HG03039 (cell line): ENCODE measurements around the gene CEP164.
"Not testable (repeated sequence)": the region's sequence is repeated elsewhere in the genome, so short reads cannot be mapped to it uniquely, and the experiment has no call there.

Experiments used
- ATAC-seq: cut with Tn5 transposase; IDR thresholded peaks from one replicate; pipeline ENCODE4 v1.9.1; 2021; ENCODE audit warnings: mild to moderate bottlenecking, moderate library complexity; ENCODE audit not compliant: unreplicated experiment

Gene CEP164

DNA sequence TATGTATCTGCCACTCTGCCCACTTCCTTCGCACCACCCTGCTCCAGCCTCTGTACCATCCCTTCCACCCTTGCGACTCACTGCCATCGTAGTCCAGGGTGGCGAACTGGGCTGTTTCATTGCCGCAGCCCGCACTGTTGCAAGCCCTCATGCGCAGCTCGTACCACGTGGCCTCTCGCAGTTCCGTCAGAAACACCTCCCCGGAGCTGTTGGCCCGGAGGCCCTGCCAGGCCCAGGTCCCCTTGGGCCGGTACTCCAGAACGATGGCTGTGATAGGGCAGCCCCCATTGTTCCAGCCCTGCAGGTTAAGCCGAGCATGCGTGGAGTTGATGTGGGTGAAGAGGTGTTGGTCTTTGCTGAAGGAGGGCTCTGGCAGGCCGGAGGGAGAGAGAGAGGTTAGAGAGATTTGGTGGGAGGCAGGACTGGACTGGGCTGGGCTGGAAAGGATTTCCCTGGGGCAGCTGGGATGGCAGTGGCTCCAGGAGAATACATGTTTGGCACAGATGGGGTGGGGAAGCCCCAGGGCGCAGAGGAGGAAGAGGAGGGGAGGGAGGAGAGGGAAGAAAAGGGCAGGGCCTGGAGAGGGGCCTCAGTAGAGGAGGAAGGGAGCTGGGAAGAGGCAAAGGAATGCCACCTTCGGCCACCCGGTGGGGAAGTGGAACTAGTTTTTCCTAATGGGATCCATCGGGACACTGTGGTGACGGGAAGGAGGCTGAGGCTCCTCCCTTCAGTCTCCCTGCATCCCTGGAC lies 109.6 kb downstream of the CEP164 start:
- ATAC-seq: no peak

DNA sequence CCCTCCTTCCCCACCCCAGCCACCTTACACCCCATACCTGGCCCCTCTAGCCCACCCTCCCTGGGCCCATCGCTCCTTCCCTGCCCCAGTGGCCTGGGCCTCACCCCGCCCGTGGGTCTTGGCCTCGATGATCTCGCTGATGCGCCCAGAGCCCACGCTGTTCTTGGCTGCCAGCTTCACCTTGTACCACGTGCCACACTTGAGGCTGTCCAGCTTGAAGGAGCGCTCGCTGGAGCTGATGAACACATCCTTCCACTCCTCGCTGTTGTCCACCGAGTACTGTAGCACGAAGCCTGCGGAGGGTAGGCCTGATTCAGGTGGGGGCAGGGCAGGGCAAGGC lies 110.1 kb downstream of the CEP164 start:
- no peak for ATAC-seq

DNA sequence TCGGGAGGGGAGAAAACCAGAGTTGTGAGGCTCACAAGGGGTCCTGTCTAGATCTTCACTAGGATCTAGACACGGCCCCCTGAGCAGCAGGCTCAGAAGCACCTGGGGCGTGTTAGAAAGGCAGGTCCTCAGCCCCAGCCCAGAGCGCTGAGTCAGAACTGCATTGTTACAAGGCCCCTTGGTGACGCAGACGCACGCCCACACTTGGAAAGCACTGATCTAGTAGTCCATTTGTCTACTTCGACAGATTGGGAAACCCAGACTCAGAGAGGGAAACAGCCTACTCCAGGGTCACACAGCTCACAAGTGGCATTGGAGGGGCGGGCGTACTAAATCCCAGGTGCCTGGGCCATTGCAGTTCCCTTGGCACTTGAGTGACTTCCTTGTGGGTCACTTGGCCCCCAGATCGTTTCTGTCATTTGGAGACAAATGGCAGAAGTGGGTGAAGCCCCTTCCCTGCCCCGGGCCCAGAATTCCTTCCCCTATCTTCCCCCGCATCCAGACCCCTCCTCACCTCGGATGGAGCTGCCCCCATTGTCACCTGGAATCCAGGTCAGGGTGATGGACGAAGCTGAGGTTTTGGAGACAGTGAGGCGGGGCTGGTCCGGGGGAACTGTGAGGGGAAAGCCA lies 110.8 kb downstream of the CEP164 start:
- no peak for ATAC-seq

DNA sequence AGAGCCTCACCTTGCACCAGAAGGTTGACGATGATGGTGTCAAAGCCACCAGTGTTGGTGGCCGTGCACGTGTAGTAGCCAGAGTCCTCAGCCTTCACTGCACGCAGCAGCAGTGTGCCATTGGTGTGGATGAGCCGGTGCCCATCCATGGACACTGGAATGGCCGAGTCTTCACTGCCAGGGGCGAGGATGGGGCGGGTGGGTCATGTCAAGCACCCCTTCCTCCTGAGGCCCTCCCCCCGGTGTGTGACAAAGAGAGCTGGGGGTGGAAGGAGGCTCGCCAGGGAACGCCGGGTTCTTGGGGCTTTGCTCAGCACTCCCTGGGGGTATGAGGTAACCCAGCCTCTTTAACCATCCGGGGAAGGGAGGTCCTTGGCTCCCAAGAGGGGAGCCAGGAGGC lies 111.6 kb downstream of the CEP164 start:
- no peak for ATAC-seq

DNA sequence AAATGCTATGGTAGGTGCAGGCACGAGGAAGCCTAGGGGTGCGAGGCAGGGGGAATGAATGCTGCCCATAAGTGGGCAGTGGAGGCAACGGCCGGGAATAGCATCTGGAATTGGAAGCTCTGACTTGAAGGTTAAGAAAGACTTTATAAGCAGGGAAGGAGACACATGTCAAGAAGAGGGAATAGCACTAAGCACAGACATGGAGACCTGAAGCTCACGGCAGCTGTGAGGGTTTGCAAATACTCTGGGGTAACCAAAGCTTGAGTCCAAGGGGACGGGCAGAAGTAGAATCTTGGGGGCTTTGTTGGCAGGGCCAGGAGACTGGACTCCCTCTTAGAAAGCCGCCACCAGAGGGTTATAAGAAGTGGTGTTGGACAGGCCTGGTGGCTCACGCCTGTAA lies 112.6 kb downstream of the CEP164 start:
- no peak for ATAC-seq

DNA sequence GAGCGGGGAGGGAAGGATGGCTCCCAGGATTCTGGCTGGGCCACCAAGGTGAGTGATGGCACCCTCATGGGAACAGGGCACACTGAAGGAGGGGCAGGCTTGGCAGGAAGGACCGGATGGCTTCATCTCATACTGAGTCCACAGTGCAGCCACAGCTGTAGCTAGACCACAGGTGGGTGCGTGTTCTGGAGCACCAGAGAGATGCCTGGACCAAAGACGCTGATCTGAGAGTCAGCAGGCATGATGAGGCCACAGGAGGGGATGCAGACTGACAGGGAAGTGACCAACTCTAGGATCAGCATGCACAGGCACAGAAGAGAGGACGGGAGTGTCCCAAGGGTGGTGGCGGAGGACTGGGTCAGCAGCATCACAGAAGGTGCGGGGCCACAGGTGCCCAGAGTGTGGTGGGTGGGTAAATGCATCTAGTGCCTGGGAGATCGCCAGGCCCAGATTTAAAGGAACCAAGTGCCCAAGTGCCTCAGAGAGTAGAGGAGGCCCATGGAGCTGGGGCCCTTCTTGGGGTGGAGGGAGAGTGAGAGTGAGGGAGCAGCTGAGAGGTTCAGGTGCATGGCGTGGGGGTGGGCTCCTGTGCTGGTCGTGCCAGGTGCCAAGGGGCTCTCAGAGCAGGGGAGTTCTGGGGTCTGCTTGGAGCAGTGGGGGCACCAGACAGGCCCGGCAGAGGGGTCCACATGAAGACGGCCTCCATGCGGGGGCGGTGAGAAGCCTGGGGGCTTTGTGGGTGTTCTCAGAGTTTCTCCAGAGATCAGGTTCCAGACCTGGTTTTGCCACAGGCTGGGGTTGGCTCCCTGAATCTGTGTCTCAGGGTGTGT lies 113.7 kb downstream of the CEP164 start:
- ATAC-seq: no peak

DNA sequence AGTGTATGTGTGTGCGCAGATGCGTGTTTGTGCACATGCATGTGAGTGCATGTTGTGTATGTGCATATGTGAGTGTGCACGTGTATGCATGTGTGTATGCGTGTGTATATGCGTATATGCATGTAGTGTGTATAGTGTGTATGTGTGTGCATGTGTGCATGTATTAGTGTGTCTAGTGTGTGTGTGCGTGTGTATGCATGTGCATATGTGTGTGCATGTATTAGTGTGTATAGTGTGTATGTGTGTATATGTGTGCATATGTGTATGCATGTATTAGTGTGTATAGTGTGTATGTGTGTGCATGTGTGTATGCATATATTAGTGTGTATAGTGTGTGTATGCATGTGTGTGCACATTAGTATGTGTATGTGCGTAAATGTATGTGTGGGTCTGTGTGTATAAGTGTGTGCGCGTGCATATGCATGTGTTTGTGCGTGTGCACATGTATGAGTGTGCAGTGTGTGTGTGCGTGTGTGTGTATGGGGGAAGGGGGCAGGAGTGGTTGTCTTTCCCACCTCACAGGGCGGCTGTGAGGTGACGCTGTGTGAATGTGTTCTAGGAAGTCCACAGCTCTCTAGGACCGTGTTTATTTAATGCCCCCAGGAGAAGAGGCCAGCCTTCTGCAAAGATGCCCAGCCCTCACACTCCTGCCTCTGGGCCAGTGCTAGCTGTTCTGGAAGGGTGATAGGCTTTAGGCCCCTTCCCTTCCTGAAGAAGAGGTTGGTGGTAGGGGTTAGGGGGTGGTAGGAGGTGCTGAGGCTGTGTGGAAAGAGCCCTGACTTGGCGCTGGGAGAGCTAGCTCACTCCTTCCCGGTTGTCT lies 114.6 kb downstream of the CEP164 start:
- no peak for ATAC-seq

DNA sequence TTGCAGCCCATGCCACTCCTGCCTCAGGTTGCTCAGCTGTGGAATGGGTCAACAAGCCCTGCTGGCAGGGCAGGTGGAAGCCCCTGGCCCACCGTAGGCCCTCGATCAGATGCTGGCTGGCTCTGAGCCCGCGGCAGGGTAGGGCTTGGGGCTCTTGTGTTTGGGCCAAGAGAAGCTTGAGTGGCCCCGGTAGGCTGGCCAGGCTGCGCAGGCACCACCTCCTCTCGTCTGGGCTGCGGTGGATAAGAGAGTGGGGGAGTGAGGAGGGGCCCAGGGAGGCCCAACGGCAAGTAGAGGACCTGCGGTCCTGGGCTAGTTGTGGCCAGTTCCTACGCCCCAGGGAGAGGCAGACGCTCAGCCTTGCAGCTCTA lies 115.2 kb downstream of the CEP164 start:
- ATAC-seq: no peak

DNA sequence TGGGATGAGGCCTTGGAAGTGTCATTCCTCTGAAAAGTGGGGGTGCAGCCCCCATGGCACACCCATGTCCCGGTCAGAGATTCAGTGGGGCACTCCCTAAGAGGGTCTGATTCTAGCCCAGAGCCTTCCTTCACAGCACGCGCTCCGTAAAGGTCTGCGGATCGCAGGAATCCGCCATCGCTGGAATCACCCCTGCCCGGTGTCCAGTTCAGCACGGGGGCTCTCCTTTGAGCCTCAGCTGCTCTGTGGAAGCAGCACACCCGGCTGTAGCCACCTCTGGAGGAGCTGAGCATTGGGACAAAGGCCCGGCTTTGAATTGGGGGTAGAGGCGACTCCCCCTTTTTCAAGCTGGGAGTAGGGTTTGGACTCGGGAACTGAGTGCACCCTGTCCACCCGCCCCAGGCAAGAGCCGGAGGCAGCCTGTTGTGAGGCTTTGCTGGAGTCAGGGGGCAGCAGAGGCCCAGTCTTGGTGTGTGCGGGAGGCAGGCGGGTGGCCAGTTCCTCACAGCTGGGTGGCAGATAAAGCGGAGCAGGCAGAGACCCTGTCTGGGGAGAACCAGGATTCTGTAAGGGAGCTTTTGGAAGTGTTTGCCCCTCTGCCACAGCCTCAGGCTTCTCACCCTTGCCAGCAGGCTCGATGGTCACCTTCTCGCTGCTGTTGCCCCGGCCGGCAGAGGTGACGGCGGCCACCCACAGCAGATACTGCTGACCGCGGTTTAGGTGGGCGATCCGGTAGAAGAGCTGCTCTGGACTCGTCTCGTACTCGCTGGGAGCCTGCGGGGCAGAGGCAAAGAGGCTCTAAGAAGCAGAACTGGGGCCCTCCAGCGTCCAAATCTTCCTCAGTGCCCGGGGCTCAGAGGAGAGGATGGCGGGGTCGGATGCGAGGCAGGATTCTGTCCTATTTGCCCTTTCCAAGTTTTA lies 115.9 kb downstream of the CEP164 start:
- no peak for ATAC-seq

DNA sequence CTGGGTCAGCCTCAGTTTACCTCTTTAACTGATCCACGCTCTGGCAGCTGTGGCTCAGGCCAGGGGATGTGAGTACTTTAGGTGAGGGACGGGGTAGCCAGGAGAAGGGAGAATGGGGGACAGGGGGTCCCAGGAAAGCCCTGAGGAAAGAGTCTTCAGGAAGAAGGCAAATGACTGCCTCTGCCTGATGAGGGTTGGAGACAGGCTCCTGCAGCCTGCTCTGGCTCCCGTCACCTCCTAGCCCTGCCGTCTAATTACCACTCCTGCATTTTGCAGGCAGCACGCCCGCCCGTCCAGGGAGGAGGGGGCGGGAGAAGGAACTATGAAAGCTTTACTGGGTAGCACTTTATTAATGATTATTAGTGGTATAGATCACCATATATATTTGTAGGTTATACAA lies 116.6 kb downstream of the CEP164 start:
- no peak for ATAC-seq

DNA sequence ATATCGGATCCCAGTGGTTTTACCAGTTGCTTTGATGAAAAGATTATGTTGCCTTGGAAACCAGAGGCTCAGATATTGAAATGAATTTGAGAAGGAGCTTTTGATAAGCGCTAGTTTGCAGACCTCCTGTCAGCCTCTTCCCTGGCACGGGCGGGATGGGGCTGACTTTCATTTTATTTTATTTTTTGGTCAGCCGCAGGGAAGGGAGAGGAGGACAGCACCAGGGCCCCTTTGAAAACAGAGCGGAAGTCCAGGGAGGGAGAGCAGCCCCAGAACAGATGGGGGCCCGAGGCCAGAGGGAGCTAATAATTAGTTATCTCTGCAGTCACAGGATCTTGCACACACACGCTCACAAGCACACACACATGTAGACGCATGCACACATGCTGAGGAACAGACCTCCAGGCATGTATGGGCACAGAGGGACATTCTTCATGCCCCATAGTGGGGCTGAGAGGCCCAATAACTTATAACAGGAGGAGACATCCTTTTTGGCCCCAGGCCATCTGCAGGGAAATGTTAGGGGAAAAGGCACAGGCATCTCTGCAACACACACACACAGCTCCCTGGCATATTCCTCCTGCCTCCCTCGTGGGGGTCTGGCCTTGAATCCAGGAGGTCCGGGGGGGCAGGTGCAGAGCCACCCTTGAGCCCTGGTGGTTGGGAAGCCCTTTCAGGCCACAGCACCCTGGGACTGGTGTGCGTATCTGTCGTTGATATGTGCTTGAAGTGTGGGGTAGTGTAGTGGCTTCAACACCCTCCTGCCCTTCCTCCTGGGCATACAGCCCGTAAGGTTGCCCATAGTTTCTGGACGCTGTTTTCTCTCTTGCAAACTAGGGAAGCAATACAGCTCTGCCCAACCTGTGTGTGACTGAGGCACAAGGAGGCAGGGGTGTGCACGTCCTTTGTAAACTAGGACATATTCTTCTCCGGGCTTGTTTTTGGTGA lies 117.3 kb downstream of the CEP164 start:
- ATAC-seq: no peak

DNA sequence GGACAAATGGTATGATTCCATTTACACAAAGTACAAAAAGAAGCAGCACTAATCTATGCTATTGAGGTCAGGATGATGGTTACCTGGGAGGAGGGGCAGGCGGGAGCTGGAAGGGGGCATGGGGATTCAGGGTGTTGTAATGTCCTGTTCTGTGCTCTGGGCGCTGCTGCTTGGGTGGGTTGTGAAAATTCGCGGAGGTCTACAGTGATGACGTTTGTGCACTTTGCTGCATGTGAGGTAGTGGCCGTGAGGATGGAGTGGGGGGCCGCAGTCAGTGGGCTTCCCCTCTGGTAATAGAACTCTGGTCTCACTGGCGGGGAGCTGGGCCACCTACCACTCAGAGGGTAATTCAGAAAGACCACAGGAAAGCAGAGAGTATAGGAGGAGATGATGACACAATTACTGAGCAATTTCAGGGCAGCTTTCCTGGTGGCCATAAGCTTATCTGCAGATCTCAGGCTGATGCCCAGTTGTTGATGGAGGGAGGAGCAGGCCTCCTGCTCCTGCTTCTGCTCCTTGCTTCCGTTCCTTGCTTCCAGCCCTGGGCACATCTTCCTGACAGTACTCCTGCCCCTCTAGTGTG lies 121.5 kb downstream of the CEP164 start:
- no peak for ATAC-seq

DNA sequence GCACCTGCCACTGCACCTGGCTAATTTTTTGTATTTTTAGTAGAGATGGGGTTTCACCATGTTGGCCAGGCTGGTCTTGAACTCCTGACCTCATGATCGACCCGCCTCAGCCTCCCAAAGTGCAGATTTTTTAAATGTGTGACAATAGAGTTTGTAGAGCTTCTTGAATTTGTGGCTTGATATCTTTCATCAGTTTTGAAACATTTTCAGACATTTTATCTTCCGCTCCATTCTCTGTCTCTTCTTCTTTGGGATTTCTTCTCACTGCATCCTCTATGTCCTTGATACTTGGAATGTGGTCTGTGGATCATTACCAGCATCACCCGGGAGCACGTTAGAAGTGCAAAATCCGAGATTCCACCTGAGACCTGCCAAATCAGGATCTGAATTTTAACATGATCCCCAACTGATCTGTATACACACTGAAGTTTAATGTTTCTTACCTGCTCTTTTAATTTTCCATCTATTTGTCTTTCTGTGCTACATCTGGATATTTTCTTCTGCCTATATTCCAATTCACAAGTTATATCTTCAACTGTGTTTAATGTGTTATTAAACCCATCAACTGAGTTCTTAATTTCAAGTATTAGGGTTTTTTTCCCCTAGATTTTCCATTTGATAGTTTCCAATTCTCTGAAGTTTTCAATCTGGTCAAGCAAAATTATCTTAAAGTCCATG lies 126.4 kb downstream of the CEP164 start:
- no peak for ATAC-seq

DNA sequence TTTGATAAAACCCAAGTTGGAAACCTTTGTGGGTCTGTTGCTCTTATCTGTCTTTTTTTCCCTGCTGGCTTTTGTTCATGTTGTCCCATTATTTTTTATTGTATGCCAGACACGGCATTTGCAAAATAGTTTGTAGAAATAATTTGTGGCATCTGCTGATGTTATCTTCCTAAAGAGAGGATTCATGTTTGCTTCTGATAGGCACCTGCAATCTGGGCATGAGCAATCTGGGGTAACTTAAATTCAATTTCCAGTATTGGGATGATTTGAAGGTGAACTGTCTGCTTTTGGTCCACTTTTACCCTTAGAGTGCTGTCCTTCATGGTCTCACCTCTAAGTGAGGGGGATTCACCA lies 126.9 kb downstream of the CEP164 start:
- ATAC-seq: no peak

DNA sequence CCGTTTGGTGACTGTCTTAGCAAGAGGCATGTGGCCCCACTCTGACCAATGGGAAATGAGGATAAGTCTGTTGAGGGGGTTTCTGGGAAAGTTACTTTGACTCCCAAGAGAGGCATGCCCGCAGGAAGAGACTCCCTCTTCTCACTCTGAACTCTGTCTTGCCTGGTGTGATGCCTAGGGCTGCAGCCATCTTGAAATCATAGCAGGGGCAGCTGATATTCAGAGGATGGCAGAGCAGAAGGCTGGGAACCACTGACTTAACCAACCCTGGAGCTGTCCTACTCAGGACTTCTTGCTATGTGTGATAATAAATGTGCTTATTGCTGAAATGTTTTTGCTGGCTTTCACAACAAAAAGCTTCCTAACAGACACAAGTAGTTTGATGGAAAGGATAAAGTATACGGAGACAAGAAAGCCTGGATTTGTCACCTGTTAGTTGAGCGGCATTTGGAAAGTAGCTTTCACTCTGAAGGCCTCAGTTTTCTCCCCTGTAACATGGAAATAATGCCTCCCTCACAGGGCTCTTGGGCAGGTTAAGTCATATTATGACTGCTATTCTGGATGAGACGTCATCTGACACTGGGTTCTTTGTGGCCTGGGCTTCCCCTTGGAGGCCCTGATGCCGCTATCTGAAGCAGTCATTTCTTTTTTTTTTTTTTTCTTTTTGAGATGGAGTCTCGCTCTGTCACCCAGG lies 128.5 kb downstream of the CEP164 start:
- peak; percentile 48 for ATAC-seq

DNA sequence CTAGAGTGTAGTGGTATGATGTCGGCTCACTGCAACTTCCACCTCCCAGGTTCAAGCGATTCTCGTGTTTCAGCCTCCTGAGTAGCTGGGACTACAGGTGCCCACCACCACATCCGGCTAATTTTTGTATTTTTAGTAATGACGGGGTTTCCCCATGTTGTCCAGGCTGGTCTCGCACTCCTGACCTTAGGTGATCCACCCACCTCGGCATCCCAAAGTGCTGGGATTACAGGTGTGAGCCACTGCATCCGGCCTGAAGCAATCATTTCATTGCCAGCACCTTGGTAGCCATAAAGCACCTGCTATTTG lies 129.0 kb downstream of the CEP164 start:
- ATAC-seq: not testable (repeated sequence)

DNA sequence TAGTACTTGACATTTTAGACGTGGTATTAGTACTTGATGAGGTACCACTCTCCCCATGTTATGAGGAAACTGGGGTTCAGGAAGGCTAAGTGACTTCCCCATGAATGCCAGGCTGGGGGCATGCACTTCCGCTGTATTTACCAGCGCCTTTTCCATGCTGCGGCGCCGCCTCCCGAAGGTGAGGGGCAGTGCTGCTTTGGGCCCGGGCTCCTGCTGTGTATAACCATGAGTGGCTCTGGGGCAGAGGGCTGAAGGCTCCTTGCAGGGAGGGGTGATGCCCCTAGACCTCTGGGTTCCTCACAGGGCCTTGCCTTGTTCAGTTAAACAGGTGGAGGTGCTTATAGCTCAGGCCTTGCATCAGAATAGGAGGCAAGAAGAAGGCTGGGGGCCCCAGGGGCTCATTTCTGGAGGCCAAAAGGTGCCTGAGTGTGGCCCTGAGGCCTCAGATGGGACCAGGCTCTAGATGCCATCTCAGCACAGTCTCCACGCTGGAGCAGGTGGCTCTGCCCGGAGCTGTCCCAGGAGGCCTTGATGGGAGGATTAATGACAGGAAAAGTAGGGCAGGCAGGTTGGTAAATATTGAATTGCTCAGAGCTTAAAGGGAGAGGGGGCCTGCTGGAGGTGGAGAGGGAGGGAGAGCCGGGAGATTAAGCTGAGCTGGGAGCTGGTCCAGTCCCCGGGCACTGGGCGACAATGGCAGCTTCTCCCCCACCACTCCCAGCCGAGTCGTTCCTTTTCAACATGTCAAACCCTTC lies 129.6 kb downstream of the CEP164 start:
- ATAC-seq: no peak
